ENCODE results near the gene PCDHB5.
"Not testable (repeated sequence)": the region's sequence is repeated elsewhere in the genome, so short reads cannot be mapped to it uniquely, and the experiment has no call there.

PCDHB5 gene

GRCh38 chr5:141135030-141135717 is at the start of gene PCDHB5:
TSS of gene PCDHB5 (plus strand) at chr5:141135206. CDS start at chr5:141135435, 229 bp downstream.
- no peak for DNase-seq

- DNase-seq, result no peak
These were observed 40.3 kb upstream of the PCDHB5 start, which contains the start of gene PCDHB2 for GRCh38 chr5:141094481-141095262. TSS of gene PCDHB2 (plus strand) at chr5:141094615. CDS start at chr5:141094791, 176 bp downstream.

- no peak for DNase-seq
These were observed 39.8 kb upstream of the PCDHB5 start for GRCh38 chr5:141095263-141095641.

- DNase-seq, result not testable (repeated sequence)
These were observed 38.8 kb upstream of the PCDHB5 start for GRCh38 chr5:141096181-141096580.

GRCh38 chr5:141096586-141096985 is 38.4 kb upstream of the PCDHB5 start:
- not testable (repeated sequence) for DNase-seq

GRCh38 chr5:141100243-141100805 is 34.7 kb upstream of the PCDHB5 start, which contains the start of gene PCDHB3:
TSS of gene PCDHB3 (plus strand) at chr5:141100473. CDS start at chr5:141100650, 177 bp downstream.
- peak; percentile 70 for DNase-seq

- no peak for DNase-seq
These were observed 33.9 kb upstream of the PCDHB5 start for GRCh38 chr5:141101059-141101458.

GRCh38 chr5:141102070-141102469 is 32.9 kb upstream of the PCDHB5 start:
- not testable (repeated sequence) for DNase-seq

- DNase-seq, result not testable (repeated sequence)
These were observed 32.5 kb upstream of the PCDHB5 start for GRCh38 chr5:141102471-141102870.

- DNase-seq, result no peak
These were observed 29.7 kb upstream of the PCDHB5 start for GRCh38 chr5:141105350-141105749.

GRCh38 chr5:141119250-141119649 is 15.8 kb upstream of the PCDHB5 start:
- no peak for DNase-seq

- no peak for DNase-seq
These were observed 13.4 kb upstream of the PCDHB5 start, which contains the start of gene PCDHB4 for GRCh38 chr5:141121563-141121962. TSS of gene PCDHB4 (plus strand) at chr5:141121818. CDS start at chr5:141121999, 181 bp downstream.

- DNase-seq, result no peak
These were observed 13.0 kb upstream of the PCDHB5 start for GRCh38 chr5:141121985-141122384.

GRCh38 chr5:141123396-141124135 is 11.4 kb upstream of the PCDHB5 start:
- DNase-seq, result not testable (repeated sequence)

- no peak for DNase-seq
These were observed 7.7 kb upstream of the PCDHB5 start for GRCh38 chr5:141127305-141127704.

- DNase-seq, result no peak
These were observed 786 bp downstream of the PCDHB5 start for GRCh38 chr5:141135718-141136266.

GRCh38 chr5:141137346-141137745 is 2.3 kb downstream of the PCDHB5 start:
- not testable (repeated sequence) for DNase-seq

GRCh38 chr5:141149812-141150211 is 14.8 kb downstream of the PCDHB5 start, which contains the start of gene PCDHB6:
TSS of gene PCDHB6 (plus strand) at chr5:141150057. CDS start at chr5:141150258, 201 bp downstream.
- no peak for DNase-seq

GRCh38 chr5:141150224-141150992 is 15.4 kb downstream of the PCDHB5 start:
- no peak for DNase-seq

- DNase-seq, result no peak
These were observed 16.0 kb downstream of the PCDHB5 start for GRCh38 chr5:141150993-141151325.

- DNase-seq, result not testable (repeated sequence)
These were observed 16.6 kb downstream of the PCDHB5 start for GRCh38 chr5:141151632-141152031.

GRCh38 chr5:141152096-141152495 is 17.1 kb downstream of the PCDHB5 start:
- DNase-seq, result not testable (repeated sequence)

All from NCI-H2107 (cell line).